GM15510 (cell line): ENCODE data around the gene SLC25A22.

Experiments used
- POLR2A ChIP-seq: IDR thresholded peaks from 3 replicates; pipeline ENCODE4 v1.6.1; 2011; ENCODE audit warnings: borderline replicate concordance; ENCODE audit not compliant: insufficient read length; ENCODE audit errors: extremely low read depth

Gene SLC25A22

DNA sequence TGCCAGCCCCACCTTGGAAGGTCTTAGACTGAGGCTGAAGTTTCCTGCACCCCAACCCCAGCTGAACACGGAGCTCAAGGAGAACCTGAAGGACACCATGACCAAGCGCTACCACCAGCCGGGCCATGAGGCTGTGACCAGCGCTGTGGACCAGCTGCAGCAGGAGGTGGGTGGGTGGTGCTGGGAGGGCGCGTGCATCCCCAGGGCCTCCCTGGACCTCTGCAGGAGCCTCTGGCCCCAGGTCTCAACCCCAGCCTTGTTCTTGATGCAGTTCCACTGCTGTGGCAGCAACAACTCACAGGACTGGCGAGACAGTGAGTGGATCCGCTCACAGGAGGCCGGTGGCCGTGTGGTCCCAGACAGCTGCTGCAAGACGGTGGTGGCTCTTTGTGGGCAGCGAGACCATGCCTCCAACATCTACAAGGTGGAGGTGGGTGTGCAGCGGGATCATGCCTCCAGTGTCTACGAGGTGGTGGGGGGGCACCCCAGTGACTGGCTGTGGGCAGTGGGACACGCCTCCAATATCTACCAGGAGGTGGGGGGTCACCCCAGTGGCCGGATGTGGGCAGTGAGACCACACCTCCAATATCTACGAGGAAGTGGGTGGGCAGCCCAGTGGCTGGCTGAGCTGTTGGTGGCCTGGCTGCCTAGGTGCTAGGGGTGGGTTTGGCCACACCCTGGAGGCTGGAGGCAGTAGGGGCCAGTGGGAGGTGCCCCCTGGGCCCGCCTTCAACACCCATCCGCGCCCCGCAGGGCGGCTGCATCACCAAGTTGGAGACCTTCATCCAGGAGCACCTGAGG lies 39.3 kb upstream of the SLC25A22 start:
- no peak for TF ChIP-seq POLR2A

DNA sequence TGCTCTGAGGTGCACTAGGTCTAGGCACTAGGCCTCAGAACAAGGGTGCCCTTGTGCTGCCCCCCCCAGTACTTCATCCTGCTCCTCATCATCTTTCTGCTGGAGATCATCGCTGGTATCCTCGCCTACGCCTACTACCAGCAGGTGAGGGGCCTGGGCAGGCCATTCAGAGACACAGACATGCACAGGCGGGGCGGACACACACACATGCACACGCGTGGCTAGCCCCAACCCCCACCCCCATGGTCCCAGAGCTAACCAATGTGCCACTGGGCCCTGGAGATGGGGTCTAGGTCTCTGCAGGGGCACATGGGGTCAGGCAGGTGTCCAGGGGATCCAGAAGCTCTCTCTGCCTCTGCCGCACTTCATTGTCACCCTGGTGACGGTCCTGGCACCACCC lies 38.6 kb upstream of the SLC25A22 start:
- no peak for TF ChIP-seq POLR2A

DNA sequence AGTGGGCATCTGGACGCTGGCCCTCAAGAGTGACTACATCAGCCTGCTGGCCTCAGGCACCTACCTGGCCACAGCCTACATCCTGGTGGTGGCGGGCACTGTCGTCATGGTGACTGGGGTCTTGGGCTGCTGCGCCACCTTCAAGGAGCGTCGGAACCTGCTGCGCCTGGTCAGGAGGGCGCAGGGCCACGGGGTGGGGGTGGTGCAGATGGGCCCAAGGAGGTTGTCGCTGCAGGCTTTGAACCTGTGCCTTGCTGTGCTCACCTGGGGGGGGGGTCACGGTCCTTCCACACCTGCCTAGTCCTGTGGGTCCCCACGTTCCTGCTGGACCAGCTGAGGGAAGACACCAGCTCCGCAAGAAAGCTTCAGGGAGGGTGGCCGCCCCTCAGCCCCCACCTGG lies 38.2 kb upstream of the SLC25A22 start:
- TF ChIP-seq POLR2A = no peak

DNA sequence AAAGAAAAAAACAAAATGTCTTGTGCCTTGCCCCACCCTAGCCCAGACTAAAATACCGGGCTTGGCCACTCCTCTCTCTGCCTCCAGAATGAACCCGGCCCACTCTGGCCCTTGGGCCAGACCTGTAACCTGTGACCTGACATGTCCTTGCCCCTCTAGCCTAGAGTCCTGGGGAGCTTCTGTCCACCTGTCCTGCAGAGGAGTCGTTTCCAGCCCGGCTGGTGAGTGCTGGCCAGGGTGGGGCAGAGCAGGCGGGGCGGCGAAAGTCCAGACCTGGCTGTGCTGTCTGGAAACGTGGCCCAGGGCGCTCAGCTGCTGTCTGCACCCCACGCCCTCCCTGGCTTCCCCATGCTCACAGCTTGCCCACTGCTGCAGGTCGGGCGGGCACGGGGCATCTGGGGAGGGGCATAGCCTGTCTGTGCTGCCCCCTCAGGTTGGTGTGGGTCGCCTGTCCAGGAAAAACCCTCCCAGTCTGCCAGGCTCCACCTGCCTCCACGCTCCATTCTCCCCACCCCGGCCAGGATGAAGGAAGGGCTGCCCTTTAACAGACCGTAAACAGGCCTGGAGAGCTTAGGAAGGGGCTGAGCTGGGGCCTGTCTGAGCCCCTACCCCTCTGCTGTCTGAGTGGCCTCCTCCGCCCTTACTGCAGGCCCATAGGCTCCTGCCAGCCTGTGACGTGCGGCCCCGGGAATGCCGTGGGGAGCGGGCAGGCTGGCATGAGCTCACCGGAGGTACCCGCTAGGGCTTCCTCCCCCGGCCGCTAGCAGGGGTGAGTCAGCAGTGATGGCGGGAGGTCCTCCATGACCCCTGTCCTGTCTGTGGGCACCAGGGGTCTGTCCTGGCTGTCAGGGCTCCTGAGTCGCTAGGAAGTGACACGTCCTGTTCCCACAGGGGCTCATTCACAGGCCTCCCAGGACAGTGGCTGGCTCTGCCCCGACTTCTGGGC lies 36.6 kb upstream of the SLC25A22 start:
- TF ChIP-seq POLR2A = no peak

DNA sequence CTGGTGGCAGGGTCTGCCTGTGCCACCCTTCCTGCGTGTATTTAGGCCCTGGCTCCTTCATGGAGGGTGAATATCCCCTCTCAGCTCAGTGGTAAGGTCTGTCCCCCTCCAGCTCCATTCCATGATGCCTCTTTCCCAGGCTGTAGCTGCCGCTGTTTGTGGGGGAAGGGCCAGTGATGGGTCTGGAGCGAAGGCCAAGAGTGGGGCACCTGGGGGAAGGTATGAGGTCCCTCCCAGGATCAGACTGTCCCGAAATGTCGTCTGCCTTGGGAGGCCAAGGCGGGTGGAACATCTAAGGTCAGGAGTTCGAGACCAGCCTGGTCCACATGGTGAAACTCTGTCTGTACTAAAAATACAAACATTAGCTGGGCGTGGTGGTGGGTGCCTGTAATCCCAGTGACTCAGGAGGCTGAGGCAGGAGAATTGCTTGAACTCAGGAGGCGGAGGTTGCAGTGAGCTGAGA lies 35.8 kb upstream of the SLC25A22 start:
- no peak for TF ChIP-seq POLR2A

DNA sequence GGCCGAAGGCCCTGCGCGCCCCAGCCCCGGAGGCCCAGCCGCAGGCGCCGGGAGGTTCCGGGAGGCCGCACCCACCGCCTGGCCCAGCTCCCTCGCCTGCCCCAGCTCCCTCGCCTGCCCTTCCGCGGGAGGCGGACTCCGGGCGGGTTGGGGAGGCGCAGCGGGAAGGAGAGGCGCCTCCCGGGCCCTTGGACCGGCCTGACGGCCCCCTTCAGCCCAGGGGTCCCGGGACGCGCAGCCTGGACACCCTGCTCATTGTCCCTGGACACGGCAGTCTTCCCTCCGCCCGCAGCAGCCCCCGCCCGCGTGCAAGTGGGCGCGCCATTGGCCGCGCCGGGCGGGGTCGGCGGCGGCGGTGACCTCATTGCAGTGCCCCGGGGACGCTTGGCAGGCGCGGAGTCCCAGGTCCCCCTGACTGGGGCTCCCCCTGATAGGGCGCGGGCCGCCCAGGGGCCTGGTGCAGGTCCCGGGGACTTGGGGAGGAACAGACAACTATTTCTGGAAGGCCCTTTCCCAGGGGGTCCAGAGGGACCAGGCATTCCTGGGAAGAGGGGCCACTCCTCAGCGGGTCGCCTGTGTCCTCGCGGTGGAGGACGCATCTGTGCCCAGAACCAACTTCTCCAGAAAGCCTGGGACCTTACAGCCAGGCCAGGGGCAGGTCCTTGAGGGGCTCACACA lies 35.2 kb upstream of the SLC25A22 start:
- TF ChIP-seq POLR2A = no peak

DNA sequence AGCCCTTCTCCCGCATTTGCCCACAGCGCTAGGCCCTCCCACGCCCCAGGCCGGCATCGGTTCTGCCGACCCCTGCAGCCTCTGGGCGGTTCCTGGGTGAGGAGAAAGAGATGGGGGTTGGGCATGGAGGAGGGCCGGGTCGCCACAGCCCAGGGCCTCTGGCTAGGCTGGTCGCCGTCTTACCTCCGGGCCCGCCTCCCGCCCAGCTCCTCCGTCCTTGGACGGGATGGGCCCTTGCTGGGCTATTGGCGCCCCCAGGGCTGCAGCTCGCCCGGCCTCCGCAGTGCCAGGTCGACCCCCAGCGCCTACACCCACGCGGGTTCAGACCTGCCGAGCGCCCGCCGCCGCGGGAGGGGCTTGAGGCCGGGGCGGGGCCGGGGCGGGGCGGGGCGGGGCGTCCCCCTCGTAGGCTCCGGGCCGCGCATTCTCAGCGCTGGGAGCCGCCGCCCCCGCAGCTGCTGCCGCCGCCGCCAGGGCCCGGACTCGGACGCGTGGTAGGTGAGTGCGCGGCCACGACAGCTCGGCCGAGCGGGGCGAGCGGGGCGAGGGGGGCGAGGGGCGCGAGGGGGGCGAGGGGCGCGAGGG lies 34.5 kb upstream of the SLC25A22 start, which contains the start of gene CD151:
TSS of gene CD151 (plus strand) at position 424 of the 585 bp plus-strand sequence. CDS start 3,118 bp downstream, outside the sequence.
- peak; percentile 52 for TF ChIP-seq POLR2A

DNA sequence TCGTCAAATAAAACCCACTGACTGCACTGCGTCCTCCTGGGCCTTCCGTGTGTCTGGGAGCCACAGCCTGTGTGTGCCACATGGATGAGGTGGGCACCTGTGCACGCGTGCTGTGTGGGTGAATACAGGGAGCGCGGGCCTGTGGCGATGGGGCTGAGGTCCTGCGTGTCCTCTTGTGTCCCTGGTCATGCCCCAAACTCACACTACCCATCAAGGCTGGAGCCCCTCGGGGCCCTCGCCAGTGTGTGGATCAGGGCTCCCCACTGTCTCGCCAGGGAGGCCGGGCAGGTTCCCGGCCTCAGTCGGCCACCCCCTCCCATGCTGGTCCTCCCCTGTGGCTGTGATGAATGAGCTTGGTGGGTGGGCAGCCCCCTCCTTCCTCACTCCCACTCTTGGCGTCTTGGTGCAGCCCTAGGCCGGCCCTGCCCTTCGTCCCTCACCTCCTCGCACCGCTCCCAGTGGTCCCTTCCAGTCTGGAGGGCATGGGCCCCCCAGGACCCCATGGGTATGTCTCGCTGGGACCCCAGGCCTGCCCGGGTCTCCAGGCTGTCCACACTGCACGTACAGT lies 34.0 kb upstream of the SLC25A22 start:
- no peak for TF ChIP-seq POLR2A

DNA sequence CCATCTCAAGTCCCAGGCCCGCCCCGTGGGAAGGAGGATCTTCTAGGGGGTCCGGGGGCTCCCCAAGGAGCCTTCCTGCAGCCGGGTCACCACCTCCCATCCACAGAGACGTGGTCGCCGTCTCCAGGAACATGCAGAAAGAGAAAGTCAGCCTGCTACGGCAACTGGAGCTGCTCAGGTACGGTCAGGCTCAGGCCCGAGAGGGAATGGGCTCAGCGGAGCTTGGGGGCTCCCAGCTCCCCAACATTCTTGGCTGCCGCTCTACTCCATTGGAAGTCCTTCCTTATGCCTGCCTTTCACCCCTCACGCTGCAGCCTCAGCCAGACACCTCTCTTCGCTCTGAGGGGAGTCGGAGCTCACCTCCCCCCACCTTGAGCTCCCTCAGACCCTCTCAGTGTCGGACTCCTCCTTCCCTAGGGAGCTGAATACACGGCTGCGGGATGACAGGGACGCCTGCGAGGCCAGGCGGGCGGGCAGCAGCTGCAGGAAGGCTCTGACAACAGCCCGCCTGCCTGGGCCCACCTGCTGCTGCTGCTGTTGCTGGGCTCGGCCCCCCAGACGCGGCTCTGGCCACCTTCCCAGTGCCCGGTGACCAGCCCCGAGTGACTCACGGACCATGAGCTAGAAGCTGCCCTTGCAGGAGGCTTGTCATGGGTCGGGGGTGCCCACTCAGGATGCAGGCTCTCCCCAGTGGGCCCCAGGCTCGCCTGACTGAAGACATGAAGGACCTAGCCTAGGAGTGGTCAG lies 33.2 kb upstream of the SLC25A22 start:
- TF ChIP-seq POLR2A = no peak

DNA sequence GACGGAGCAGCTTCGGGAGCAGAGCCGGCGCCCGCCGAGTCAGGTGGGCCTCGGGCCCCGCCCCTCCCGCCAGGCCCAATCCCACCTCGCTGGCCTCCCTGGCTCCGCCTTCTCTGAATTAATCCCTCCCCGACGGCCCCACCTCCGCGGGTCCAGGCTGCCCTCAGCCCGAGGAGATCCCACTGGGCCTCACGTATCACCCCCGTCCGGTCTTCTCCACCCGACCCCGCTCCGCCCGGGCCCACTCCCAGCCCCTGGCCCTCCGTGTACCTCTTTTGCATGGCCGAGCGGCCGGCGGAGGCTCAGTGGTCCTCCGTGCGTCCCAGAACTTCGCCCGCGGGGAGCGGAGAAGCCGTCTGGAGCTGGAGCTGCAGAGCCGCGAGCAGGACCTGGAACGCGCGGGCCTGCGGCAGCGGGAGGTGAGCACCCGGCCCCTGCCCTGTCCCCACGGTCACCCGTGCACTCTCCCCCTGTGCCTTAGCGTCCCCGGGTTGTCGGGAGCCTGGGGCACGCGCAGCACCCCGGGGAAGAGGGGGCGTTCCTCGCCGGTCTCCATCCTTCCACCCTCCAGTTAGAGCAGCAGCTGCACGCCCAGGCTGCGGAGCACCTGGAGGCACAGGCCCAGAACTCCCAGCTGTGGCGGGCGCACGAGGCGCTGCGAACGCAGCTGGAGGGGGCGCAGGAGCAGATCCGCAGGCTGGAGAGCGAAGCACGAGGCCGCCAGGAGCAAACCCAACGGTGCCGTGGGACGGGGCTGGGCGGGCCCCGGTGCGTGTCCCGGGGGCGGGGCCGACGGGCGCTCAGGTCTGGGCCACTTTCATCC lies 32.4 kb upstream of the SLC25A22 start:
- TF ChIP-seq POLR2A = no peak

DNA sequence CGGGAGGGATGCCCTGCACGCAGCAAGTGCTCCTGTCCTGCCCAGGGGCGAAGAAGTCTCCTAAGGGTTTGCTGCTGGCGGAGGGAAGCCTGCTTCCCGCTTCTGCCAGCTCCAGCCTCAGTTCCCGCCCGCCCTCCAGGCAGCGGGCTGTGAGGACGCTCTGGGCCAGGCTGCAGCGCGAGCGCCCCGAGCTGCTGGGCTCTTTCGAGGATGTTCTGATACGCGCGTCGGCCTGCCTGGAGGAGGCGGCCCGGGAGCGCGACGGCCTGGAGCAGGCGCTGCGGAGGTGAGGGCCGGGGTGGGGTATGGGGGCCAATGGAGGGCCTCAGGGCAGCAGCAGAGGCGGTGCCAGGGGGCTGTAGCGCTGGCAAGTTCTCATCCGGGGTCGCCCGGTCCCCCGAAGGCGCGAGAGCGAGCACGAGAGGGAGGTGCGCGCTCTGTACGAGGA lies 31.8 kb upstream of the SLC25A22 start:
- peak; percentile 7 for TF ChIP-seq POLR2A

DNA sequence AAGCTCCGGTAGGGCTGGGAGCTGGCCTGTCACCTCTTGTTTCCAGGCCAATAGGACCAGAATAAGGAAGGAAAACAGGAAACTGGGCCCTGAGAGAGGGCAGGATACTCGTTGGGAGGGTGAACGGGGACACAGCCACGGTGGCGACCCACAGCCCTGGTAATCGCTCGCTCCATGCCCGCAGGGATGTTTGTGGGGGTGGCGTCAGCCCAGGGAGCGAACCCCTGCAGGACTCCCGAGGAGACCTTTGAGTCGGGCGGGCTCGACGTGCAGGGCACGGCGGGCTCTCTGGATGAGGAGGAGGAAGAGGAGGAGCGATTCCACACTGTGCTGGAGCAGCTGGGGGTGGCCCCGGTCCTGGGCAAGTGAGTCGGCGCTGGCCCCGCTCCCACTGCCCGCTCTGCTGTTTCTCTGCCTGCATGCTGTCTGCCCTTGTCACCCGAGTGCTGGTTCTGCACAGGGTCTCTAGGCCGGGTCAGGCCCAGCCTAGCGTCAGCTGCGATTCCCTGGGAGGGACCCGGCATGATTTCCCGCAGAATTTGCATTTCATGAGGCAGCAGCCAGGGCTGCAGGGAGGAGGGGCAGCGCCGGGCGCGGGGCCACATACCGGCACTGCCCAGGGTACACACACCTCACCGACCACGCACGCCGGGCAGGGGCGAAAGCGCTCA lies 31.2 kb upstream of the SLC25A22 start:
- TF ChIP-seq POLR2A = no peak

DNA sequence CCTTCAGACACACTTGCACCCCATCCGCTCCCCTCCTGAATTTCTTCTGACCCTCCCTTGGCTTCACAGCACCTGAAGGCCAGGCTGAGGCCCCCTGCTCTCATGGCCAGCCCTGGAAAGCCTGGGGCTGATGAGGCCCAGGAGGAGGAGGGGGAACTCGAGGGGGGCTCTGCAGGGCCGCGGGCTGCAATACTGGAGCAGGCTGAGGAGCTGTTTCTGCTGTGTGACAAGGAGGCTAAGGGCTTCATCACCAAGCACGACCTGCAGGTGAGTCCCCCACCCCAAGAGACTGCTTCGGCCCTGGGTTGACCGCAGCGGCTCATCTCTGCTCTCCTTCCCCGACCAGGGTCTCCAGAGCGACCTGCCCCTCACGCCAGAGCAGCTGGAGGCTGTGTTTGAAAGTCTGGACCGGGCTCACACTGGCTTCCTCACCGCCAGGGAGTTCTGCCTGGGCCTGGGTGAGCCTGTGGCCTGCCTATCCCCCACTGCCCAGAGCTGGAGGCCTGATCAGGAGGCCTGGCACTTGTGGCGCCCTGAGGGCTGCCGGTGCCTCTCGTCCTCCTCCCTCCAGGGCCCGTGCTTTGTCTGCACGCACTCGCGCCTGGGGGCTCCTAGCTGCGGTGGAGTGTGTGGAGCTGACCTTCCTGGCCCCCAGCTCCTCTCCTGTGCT lies 30.6 kb upstream of the SLC25A22 start:
- no peak for TF ChIP-seq POLR2A
